GM21825 (cell line): ENCODE results near the gene SDK2.
"Not testable (repeated sequence)": the region's sequence is repeated elsewhere in the genome, so short reads cannot be mapped to it uniquely, and the experiment has no call there.

ENCODE experiments used
- ATAC-seq: cut with Tn5 transposase; IDR thresholded peaks from one replicate; pipeline ENCODE4 v1.9.1; 2021; ENCODE audit warnings: mild to moderate bottlenecking, moderate library complexity; ENCODE audit not compliant: unreplicated experiment

SDK2 gene

DNA sequence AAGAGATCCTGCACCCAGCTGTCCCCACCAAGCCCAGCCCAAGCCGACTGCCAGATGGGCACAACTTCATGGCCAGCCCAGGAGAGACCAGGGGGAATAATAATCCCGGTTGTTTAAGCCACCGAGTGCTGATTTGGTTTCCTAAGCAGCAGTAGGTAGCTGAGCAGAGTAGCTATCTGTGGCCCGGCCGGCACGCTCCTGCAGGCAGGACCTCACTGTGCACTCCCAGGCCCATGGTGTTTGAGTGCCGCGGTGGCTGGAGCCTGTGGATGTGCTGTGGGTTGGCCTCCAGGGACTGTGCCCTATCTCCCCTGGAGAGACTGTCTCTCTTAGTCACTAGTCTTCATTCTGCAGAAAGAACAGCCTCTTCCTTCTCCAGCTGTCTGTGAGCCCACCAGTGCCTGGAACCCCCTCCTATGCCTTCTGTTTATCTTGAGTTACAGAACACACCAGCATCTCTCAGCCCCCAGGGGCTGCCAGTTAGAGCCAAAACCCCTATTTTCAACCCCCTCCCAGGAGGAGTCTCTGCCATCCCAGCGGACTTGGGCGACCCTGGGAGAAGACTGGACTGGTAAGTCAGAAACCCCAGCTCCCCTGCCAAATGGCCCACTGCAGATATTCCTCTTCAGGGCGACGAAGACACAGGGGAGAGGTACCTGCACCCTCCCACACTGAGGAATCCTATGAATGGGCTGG is 152.0 kb downstream of the SDK2 start:
- no peak for ATAC-seq

- ATAC-seq: no peak
These were observed 152.6 kb downstream of the SDK2 start for GRCh38 chr17:73491648-73492047.

- no peak for ATAC-seq
These were observed 153.4 kb downstream of the SDK2 start for GRCh38 chr17:73490851-73491250.

GRCh38 chr17:73489991-73490390 is 154.3 kb downstream of the SDK2 start:
- no peak for ATAC-seq

DNA sequence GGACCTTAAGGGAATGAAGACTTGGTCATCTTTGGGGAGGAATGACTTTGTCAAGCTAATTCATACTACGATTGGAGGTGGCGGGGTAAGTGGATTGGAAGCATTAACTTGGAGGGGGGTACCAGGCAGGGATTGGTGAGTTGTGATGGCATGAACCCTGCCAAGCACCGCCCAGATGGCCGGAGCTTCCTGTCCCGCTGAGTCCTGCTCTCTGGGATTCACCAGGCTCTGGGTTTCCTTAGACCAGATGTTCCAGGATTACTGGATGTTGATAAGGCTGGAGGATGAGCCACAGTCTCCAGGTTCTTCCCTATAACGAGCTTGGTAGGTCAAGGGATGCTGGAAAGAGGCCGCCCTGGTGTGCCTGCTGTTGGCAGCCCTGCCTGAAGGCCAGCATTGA is 154.9 kb downstream of the SDK2 start:
- ATAC-seq: no peak

DNA sequence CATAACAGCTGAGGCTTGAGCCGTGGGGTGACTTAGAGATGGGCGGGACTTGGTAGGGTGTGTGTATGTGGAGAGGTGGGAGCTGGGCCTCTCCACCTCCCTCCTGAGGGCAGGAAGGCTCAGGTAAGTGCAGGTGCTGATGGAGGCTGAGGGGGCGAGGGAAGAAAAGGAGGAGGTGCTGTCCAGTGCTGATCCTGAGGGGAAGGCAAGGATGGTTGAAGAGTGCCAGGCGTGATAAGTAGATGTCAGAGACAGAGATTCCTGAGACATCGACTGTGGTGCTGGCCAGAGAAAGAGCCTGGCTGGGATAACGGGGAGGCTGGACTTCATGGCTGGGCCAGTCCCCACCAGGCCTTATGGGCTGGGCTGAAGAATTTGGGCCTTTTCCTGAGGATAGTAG is 159.1 kb downstream of the SDK2 start:
- ATAC-seq: no peak

DNA sequence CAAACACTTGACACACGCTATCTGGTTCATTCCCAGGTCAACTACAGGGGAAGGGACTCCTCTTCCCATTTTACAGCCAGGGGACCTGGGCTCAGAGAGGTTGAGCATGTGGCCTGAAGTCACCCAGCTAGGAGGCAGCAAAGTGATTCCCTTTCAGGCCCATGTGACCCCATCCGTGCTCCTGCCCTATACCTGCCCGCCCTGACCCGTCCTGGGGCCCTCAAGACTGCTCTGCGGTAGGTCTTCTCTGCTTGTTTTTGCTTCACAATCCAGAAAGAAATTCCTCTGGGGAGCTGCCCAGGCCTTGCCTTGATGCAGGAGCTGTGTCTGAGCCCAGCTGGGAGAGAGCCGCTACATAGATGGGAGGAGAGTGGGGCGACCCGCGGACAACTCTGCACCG is 161.4 kb downstream of the SDK2 start:
- ATAC-seq: no peak

GRCh38 chr17:73482251-73482716 is 162.0 kb downstream of the SDK2 start:
- ATAC-seq: no peak

- no peak for ATAC-seq
These were observed 162.6 kb downstream of the SDK2 start for GRCh38 chr17:73481676-73482075.

DNA sequence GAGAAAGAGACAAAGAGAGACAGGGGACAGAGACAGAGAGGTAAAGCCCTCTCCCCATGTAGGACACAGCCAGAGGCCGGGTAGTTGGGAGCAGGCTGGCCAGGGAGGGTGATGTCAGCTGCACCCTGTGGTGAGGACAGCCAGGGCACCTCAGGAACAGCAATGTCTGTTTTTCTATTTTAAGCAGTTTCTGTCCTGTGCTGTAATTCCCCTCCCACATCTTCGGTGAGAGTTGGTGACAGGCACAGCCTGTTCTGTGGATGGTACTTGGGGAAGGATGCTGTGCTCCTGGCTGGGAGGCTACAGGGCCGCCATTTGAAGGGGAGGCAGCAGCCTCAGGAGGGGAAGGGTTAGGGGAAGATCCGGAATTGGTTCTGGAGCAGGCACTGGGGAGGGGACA is 163.5 kb downstream of the SDK2 start:
- ATAC-seq: no peak

DNA sequence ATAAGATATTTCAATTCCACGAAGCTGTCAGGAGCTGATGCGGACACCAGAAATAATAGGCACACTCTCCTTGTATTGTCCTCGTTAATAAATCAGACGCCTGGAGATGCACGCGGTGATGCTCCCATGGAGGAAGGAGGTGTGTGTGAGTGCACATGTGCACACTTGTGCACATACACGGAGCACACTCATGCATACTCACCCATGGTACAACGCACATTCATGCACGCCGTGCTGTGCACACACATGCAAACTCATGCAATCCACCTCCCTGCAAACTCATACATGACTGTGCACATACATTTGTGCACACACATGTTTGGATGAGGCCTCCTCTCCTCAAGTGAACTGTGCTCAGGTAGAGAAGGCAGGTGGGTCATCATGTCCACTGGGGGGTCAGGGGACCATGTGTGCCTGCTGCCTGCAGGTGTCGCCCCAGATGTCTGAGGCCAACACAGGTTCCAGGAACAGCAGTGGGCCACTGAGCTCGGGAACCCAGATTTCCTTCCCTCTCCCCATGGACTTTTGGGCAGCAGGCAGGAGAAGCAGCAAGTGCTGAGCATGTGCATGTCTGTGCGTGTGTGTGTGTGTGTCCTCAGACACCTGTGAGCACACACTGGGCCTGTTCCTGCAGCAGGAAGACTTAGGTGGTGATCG is 165.3 kb downstream of the SDK2 start:
- ATAC-seq: no peak

DNA sequence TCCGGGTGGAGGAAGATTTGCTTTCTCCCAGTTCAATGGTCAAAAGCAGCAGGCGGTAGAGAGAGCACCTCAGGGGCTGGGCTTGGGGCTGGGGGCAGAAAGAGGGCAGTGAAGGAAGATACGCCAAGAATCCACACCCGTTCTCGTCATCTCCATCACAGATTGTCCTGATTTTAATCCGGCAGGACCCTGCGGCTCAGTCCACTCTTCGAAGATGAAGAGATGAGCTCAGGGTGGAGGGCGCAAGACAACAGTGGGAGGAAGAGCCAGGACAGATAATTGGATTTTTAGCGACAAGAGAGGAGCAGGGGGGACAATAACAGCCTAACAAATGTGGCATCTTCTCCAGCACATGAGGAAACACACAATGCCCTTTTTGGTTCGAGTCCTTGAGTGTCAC is 165.9 kb downstream of the SDK2 start:
- no peak for ATAC-seq

DNA sequence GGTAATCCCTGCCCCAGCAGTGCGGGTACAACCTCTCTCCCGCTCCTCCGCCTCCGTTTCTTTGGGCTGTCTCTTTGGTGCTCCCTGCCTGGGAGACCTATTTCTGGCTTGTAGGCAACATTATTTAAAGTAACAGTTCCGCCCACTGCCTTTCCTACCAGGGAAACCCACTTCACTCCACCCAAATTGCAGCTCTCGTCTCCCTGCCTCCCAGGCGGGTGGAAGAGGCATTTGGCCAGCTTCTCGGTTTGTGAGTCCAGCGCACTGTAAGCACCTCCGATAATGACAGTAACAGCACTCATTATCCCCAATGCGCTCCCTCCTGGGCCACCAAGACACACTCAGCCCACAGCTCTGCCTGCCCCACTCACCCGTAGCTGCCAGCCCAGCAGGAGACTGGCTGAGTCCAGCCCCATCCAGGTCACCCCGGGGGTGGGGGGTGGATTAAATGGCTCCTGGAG is 167.3 kb downstream of the SDK2 start:
- no peak for ATAC-seq

DNA sequence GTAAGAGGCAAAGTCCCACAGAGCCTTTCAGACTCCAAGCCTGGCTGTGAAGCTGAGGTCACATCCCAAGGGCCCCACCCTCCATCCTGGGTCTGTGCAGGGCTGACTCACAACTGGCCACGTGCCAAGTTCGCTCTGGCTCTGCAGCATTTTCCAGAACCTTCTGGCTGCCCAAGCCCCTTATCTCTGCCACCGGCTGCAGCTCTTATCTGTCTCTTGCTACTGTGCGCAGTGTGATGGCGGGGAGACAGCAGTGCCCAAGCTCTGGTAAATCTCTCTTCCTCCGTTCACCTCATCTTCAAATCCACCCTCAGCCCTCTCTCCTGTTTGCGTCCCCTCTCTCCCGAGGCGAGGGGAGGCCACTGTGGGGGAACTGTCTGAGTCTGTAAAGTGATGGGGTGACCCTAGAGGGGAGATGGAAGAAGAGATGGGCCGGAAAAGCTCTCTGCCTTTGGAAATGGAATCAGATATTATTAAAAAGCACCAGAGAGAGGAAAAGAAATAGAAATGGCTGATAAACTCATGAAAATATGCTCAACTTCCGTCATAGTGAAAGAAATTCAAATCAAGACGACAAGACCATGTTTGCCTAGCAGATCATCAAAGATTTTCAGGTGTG is 169.8 kb downstream of the SDK2 start:
- ATAC-seq: no peak

DNA sequence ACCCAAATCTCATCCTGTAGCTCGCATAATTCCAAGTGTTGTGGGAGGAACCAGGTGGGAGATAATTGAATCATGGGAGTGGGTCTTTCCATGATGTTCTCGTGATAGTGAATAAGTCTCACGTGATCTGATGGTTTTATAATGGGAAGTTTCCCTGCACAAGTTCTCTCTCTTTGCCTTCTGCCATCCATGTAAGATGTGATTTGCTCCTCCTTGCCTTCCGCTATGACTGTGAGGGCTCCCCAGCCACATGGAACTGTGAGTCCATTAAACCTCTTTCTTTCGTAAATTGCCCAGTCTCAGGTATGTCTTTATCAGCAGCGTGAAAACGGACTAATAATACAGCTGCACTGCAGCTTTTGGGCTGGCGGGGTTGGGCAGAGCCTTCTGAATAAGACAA is 171.5 kb downstream of the SDK2 start:
- not testable (repeated sequence) for ATAC-seq

DNA sequence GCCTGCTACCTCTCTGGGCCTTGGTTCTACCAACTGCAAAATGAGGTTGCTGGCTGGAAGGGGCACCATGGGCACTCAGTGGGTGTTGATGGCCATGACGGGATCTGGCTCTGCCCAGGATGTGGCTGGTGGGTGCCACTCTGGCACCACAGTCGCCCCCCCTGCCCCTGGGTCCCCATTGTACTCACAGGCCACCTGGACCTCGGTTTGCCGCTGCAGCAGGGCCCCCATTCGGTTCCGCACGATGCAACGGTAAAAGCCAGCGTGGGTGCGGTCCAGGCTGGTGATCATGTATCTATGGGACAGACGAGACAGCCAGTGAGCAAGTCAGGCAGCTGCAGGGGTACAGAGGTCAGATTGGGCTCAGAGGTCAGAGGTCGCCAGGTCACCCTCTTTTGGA is 172.3 kb downstream of the SDK2 start:
- no peak for ATAC-seq

GRCh38 chr17:73470316-73470826 is 173.9 kb downstream of the SDK2 start:
- ATAC-seq: no peak

DNA sequence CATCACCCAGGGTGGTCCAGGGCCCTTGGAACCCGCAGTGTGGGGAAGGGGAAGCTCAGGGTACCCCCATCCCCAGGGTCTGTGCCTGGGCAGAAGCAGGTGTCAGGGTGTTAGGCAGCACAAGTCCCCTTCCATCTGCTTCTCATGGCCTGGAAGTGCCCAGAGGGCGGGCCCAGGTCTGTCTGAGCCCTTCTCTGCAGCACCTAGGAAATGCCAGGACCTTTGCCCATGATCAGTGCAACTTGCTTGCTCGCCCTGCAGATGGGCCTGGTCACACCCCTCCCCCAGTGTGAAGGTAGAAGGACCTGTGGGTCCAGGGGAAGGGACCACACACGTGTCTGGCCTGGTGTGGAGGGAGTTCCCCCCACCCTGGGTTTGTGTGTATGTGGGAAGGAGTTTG is 174.9 kb downstream of the SDK2 start:
- no peak for ATAC-seq

DNA sequence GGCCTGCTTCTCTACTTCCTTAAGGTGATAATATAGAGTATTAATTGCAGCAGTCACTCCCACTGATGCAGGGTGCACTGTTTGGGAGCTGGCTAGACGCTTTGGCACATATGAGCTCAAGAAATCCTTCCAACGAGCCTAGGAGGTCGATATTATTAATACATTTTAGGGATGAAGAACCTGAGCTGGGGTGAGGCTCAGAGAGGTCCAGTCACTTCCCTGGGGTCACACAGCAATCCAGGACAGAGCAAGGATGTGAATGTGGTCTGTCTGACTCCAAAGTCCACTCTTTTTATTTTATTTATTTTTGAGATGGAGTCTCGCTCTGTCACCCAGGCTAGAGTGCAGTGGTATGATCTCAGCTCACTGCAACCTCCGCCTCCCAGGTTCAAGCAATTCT is 176.0 kb downstream of the SDK2 start:
- ATAC-seq: no peak

GRCh38 chr17:73467651-73468050 is 176.6 kb downstream of the SDK2 start:
- ATAC-seq: no peak

GRCh38 chr17:73466704-73467433 is 177.4 kb downstream of the SDK2 start:
- no peak for ATAC-seq

DNA sequence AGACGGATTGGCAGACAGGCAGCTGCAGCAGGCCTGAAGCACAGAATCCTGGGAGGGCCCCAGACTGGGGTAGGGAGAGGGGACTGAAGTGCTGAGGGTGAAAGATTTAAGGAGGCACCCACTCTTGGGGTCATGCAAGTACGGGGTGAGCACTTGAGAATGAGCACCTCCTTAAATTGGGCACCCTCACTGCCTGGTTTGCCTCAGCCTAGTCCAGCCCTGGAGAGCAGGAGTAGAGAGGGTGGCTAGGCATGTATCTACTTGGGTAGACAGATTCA is 178.4 kb downstream of the SDK2 start:
- no peak for ATAC-seq
